MV-4-11 (cell line): ENCODE results near the gene NHLRC2.
"Not testable (repeated sequence)": the region's sequence is repeated elsewhere in the genome, so short reads cannot be mapped to it uniquely, and the experiment has no call there.

ENCODE experiments used
- DNase-seq: peaks from one replicate; lab custom pipeline; 2025; lab: John Stamatoyannopoulos, UW

The NHLRC2 gene, protein sequence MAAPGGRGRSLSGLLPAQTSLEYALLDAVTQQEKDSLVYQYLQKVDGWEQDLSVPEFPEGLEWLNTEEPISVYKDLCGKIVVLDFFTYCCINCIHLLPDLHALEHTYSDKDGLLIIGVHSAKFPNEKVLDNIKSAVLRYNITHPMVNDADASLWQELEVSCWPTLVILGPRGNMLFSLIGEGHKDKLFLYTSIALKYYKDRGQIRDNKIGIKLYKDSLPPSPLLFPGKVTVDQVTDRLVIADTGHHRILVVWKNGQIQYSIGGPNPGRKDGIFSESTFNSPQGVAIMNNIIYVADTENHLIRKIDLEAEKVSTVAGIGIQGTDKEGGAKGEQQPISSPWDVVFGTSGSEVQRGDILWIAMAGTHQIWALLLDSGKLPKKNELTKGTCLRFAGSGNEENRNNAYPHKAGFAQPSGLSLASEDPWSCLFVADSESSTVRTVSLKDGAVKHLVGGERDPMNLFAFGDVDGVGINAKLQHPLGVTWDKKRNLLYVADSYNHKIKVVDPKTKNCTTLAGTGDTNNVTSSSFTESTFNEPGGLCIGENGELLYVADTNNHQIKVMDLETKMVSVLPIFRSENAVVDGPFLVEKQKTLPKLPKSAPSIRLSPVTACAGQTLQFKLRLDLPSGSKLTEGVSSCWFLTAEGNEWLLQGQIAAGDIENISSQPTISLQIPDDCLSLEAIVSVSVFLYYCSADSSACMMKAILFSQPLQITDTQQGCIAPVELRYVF

DNA sequence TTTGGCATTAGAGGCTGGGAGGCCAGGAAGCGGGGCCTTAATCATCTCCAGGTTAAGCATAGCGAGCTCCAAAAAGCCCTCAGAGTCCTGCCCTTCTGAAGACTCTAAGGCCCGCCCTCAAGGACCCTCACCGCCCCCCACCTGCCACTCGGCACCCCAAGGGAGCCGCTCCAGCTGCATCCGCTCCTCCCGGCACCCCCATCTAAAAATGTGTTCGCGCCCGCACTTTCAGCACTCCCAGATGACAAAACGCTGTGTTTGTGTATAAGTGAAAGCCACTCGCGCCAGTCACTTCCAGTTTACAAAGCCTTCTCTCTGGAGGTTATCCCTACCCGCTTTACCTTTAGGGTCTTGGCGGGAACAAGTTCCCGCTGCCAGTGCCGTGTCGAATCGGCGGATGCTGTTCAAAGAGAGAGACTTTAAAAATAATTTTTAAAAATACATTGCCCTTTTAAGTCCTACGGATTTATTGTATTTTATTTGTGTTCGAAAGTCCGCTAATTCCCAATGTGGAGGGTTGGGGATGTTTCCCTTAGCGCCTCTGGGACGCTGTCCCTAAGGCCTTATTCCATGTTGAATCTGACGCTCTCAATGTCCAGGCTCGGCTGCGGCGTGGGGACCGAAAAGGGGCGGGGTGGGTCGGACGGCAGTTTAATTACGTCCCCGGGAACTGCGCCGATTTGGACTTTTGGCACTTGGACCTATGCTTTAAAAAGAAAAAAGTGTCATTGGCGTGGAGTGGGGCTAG lies at the start of gene NHLRC2, which contains the start of gene DCLRE1A:
NHLRC2 (plus strand) TSS at position 649 of the 748 bp plus-strand sequence. CDS start 212 bp downstream, outside the sequence.
DCLRE1A (minus strand) TSS at position 70 of the 748 bp plus-strand sequence. CDS start 900 bp downstream, outside the sequence.
- peak; percentile 62 for DNase-seq

DNA sequence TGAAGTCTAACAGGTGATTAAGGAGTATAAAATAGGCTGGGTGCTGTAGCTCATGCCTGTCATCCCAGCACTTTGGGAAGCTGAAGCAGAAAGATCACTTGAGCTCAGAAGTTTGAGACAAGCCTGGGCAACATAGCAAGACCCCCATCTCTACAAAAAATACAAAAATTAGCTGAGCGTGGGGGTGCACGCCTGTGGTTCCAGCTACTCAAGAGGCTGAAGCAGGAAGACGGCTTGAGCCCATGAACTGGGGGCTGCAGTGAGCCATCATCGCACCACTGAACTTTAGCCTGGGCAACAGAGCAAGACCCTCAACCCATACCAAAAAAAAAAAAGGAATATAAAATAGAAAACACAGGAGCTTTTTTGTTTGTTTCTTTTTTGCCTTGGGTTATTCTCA lies 48.0 kb upstream of the NHLRC2 start:
- DNase-seq: no peak

GRCh38 chr10:113808168-113808567 lies 46.3 kb upstream of the NHLRC2 start:
- DNase-seq: no peak

DNA sequence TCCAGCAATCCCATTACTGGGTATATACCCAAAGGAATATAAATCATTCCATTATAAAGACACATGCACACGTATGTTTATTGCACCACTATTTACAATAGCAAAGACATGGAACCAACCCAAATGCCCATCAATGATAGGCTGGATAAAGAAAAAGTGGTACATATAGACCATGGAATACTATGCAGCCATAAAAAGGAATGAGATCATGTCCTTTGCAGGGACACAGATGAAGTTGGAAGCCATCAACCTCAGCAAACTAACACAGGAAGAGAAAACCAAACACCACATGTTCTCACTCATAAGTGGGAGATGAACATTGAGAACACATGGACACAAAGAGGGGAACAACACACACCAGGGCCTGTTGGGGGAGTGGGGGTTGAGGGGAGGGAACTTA lies 39.8 kb upstream of the NHLRC2 start:
- DNase-seq: not testable (repeated sequence)

GRCh38 chr10:113819989-113820388 lies 34.5 kb upstream of the NHLRC2 start:
- DNase-seq: no peak

- no peak for DNase-seq
These were observed 34.0 kb upstream of the NHLRC2 start for GRCh38 chr10:113820507-113820906.

- DNase-seq: not testable (repeated sequence)
These were observed 33.2 kb upstream of the NHLRC2 start for GRCh38 chr10:113821306-113821705.

- no peak for DNase-seq
These were observed 32.3 kb upstream of the NHLRC2 start for GRCh38 chr10:113822174-113822573.

DNA sequence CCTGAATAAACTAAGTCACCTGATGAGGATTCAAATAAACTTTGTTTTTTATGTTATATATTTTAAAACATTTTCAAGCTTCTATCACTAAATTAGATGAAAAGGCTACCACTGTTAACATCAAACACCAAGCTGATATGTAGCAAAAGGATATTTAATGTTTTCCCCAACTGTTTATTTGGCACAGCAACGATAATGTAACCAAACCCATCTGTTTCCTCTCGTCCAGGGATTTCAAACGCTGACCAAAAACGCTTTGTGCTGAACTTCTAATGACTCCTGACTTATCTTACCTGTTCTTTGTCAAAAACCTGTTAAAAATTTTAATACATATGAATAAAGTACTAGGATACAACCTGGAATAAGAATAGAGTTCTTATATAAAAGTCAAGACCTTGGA lies 31.1 kb upstream of the NHLRC2 start:
- DNase-seq: no peak

GRCh38 chr10:113825791-113826190 lies 28.7 kb upstream of the NHLRC2 start:
- no peak for DNase-seq

DNA sequence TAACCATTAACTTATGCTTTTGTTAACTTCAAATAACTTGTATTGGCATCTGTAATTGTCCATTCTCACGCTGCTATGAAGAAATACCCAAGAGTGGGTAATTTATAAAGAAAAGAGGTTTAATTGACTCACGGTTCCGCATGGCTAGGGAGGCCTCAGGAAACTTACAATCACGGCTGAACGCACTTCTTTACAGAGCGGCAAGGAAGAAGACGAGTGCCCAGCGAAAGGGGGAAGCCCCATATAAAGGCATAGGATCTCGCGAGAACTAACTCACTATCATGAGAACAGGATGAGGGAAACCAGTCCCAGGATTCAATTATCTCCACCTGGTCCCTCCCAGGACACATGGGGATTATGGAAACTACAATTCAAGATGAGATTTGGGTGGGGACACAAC lies 25.9 kb upstream of the NHLRC2 start:
- DNase-seq: not testable (repeated sequence)

GRCh38 chr10:113842171-113842570 lies 12.3 kb upstream of the NHLRC2 start:
- DNase-seq: no peak

GRCh38 chr10:113843972-113844485 lies 10.4 kb upstream of the NHLRC2 start:
- no peak for DNase-seq

DNA sequence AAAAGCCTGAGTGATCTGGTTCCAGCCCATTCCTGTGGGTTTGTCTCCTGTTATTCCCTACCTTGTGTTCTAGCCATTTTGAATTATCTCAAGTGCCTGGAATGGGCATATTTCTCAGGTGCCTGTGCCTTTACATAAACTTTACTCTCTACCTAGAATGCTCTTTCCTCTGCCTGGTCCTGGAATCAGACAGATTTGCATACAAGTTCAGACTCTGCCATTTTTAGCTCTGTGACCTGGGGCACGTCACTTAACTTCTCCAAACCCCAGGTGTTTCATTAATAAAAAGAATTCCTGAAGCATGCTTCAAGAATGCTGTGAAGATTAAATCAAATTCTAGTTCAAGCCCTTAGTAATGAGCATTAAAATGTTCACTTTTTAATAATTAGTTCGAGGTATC lies 8.4 kb upstream of the NHLRC2 start:
- DNase-seq: no peak

GRCh38 chr10:113849140-113849803 lies 5.2 kb upstream of the NHLRC2 start:
- no peak for DNase-seq

DNA sequence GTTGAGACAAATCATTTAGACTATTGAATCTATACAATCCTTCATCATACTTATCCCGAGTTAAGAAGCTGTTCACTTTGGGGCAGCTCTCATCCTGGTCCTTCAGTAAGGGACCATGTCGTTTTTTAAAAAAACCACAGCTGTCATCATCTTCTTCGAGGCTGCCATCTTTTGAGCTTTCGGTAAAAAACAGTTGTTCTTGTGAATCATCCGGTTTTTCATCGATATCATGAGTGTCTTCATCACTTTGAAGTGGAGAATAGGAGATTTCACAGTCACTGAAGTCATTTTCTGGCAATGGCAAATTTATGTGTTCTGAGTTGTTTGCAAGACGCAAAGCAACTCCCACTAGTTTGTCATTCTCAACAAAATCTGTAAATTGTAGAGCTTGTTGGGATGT lies 4.5 kb upstream of the NHLRC2 start:
- DNase-seq: no peak

GRCh38 chr10:113853578-113854012 lies 866 bp upstream of the NHLRC2 start:
- no peak for DNase-seq

GRCh38 chr10:113854761-113855588 lies 514 bp downstream of the NHLRC2 start:
- no peak for DNase-seq

GRCh38 chr10:113856563-113856962 lies 2.1 kb downstream of the NHLRC2 start:
- DNase-seq: no peak

DNA sequence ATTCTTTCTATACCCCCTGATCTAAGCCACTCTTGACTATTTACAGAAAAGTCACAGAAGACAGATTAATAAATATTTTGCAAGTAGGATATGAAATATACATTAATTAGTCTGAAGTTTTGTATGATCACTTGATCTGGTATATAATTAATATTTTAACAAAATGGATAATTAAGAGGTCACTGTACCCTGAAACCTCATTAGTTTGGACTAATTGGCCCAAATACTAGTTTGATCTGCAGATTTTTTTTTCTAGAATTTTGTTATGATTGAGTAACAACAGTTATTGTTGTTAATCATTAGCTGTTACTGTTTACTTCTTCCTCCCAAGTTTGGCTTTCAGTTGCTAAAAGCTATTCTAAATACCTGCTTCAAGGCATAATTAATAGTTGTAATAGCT lies 2.7 kb downstream of the NHLRC2 start:
- DNase-seq: no peak

GRCh38 chr10:113858541-113858940 lies 4.1 kb downstream of the NHLRC2 start:
- DNase-seq: no peak
